Measurements from ENCODE around the gene LIN7A.

Gene LIN7A

GRCh38 chr12:80769553-80770140, 168.1 kb downstream of the LIN7A start:
- H3K4me1 ChIP-seq (ENCODE audit: control insufficient read depth in 1 of 2, insufficient read depth in 2 of 2, low read length in 2 of 2), result no peaks in the 10 kb centered on the region
- H3K4me3 ChIP-seq (ENCODE audit: low read depth in 1 of 2, low read length in 2 of 2), result no peak overlapping the region
- H3K9me3 ChIP-seq (ENCODE audit: control insufficient read depth in 1 of 2, low read length in 2 of 2), result no peaks in the 10 kb centered on the region
- H3K27ac ChIP-seq (ENCODE audit: low read depth, low read length), result no peak overlapping the region
- no peak overlapping the region for H3K9ac ChIP-seq (ENCODE audit: low read depth in 1 of 2, low read length in 2 of 2)
- no peaks in the 10 kb centered on the region for H3K36me3 ChIP-seq (ENCODE audit: control insufficient read depth in 1 of 2, insufficient read depth in 2 of 2, low read length in 2 of 2)
- no peaks in the 10 kb centered on the region for H3K27me3 ChIP-seq (ENCODE audit: control insufficient read depth in 1 of 2, insufficient read depth in 2 of 2, low read length in 2 of 2)

- H3K4me1 ChIP-seq (ENCODE audit: control insufficient read depth in 1 of 2, insufficient read depth in 2 of 2, low read length in 2 of 2), result no peaks in the 10 kb centered on the region
- no peaks in the 10 kb centered on the region for H3K36me3 ChIP-seq (ENCODE audit: control insufficient read depth in 1 of 2, insufficient read depth in 2 of 2, low read length in 2 of 2)
- no peaks in the 10 kb centered on the region for H3K9me3 ChIP-seq (ENCODE audit: control insufficient read depth in 1 of 2, low read length in 2 of 2)
- H3K27me3 ChIP-seq (ENCODE audit: control insufficient read depth in 1 of 2, insufficient read depth in 2 of 2, low read length in 2 of 2), result no peaks in the 10 kb centered on the region
- no peak overlapping the region for H3K9ac ChIP-seq (ENCODE audit: low read depth in 1 of 2, low read length in 2 of 2)
- H3K4me3 ChIP-seq (ENCODE audit: low read depth in 1 of 2, low read length in 2 of 2), result no peak overlapping the region
- H3K27ac ChIP-seq (ENCODE audit: low read depth, low read length), result no peak overlapping the region
Measured at GRCh38 chr12:80766897-80767296, 170.8 kb downstream of the LIN7A start.

DNA sequence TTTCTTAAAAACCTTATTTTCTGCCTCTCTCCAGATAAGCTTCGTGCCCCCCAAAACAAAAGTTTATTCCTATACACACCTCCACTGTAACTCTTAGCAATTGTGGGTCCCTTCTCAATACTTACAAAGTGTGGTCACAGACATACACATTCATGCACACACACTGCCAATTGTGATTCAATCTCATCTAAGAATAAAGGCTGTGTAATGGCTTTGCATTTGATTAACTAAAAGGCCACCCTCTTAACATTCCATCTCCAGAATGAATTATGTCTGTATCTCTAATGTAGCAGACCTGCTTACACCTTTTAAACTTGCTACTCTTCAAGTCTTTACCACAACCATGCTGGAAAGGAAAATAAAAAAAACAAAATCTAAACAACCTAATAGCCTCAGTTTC, 171.5 kb downstream of the LIN7A start:
- H3K4me3 ChIP-seq (ENCODE audit: low read depth in 1 of 2, low read length in 2 of 2), result no peak overlapping the region
- no peaks in the 10 kb centered on the region for H3K27me3 ChIP-seq (ENCODE audit: control insufficient read depth in 1 of 2, insufficient read depth in 2 of 2, low read length in 2 of 2)
- H3K9me3 ChIP-seq (ENCODE audit: control insufficient read depth in 1 of 2, low read length in 2 of 2), result no peaks in the 10 kb centered on the region
- no peak overlapping the region for H3K27ac ChIP-seq (ENCODE audit: low read depth, low read length)
- H3K4me1 ChIP-seq (ENCODE audit: control insufficient read depth in 1 of 2, insufficient read depth in 2 of 2, low read length in 2 of 2), result no peaks in the 10 kb centered on the region
- no peak overlapping the region for H3K9ac ChIP-seq (ENCODE audit: low read depth in 1 of 2, low read length in 2 of 2)
- no peaks in the 10 kb centered on the region for H3K36me3 ChIP-seq (ENCODE audit: control insufficient read depth in 1 of 2, insufficient read depth in 2 of 2, low read length in 2 of 2)

GRCh38 chr12:80763874-80764273, 173.9 kb downstream of the LIN7A start:
- H3K27me3 ChIP-seq (ENCODE audit: control insufficient read depth in 1 of 2, insufficient read depth in 2 of 2, low read length in 2 of 2), result no peaks in the 10 kb centered on the region

DNA sequence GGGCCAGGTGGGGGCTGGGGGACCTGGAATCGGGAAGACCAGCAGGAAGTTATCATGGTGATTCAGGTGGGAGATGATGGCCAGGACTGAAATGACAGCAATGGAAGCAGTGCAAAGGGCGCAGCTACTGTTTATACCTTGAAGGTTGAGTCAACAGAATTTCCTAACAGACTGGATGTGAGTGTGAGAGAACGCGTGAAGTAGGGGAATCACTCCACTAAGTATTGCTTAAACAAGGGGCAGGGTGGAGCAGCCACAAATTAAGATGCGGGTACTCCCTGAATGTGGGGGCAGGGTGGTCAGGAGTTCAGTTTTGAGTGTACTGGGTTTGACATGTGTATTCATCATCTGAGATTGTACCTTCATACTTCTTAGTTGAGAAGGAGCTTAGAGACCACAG, 175.9 kb downstream of the LIN7A start:
- no peak overlapping the region for H3K4me3 ChIP-seq (ENCODE audit: low read depth in 1 of 2, low read length in 2 of 2)
- H3K27me3 ChIP-seq (ENCODE audit: control insufficient read depth in 1 of 2, insufficient read depth in 2 of 2, low read length in 2 of 2), result no peaks in the 10 kb centered on the region
- H3K9me3 ChIP-seq (ENCODE audit: control insufficient read depth in 1 of 2, low read length in 2 of 2), result no peaks in the 10 kb centered on the region
- no peaks in the 10 kb centered on the region for H3K36me3 ChIP-seq (ENCODE audit: control insufficient read depth in 1 of 2, insufficient read depth in 2 of 2, low read length in 2 of 2)
- H3K9ac ChIP-seq (ENCODE audit: low read depth in 1 of 2, low read length in 2 of 2), result no peak overlapping the region
- H3K4me1 ChIP-seq (ENCODE audit: control insufficient read depth in 1 of 2, insufficient read depth in 2 of 2, low read length in 2 of 2), result no peaks in the 10 kb centered on the region
- no peak overlapping the region for H3K27ac ChIP-seq (ENCODE audit: low read depth, low read length)

More at GRCh38 chr12:80763874-80764273, 173.9 kb downstream of the LIN7A start:
- no peak overlapping the region for H3K9ac ChIP-seq (ENCODE audit: low read depth in 1 of 2, low read length in 2 of 2)
- H3K9me3 ChIP-seq (ENCODE audit: control insufficient read depth in 1 of 2, low read length in 2 of 2), result no peaks in the 10 kb centered on the region
- H3K36me3 ChIP-seq (ENCODE audit: control insufficient read depth in 1 of 2, insufficient read depth in 2 of 2, low read length in 2 of 2), result no peaks in the 10 kb centered on the region
- H3K4me1 ChIP-seq (ENCODE audit: control insufficient read depth in 1 of 2, insufficient read depth in 2 of 2, low read length in 2 of 2), result no peaks in the 10 kb centered on the region
- no peak overlapping the region for H3K4me3 ChIP-seq (ENCODE audit: low read depth in 1 of 2, low read length in 2 of 2)
- no peak overlapping the region for H3K27ac ChIP-seq (ENCODE audit: low read depth, low read length)

DNA sequence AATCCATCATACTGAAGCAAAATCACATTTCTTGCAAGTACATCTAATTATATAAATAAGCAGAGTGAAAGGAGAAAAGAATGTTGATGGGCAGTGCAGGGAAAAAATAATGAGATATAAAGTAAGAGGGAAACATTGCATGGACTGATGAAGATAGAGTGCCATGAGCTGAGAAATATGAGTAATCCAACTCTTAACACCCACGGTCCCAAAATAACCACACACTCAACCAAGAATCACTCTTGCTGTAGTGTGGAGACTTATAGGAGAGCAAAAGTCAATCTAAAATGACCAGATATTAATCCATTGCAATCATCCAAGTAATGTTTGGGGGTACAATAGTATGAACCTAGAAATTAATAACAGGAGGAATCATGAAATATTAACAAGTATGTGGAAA, 180.9 kb downstream of the LIN7A start:
- Histone ChIP-seq H3K9ac (ENCODE audit: low read depth in 1 of 2, low read length in 2 of 2) (no peak overlapping the region), H3K36me3 (ENCODE audit: control insufficient read depth in 1 of 2, insufficient read depth in 2 of 2, low read length in 2 of 2) (no peaks in the 10 kb centered on the region), H3K27me3 (ENCODE audit: control insufficient read depth in 1 of 2, insufficient read depth in 2 of 2, low read length in 2 of 2) (no peaks in the 10 kb centered on the region), H3K9me3 (ENCODE audit: control insufficient read depth in 1 of 2, low read length in 2 of 2) (no peaks in the 10 kb centered on the region), H3K4me1 (ENCODE audit: control insufficient read depth in 1 of 2, insufficient read depth in 2 of 2, low read length in 2 of 2) (no peaks in the 10 kb centered on the region), H3K27ac (ENCODE audit: low read depth, low read length) (no peak overlapping the region), H3K4me3 (ENCODE audit: low read depth in 1 of 2, low read length in 2 of 2) (no peak overlapping the region)

GRCh38 chr12:80754274-80754673, 183.5 kb downstream of the LIN7A start:
- no peak overlapping the region for H3K9ac ChIP-seq (ENCODE audit: low read depth in 1 of 2, low read length in 2 of 2)
- no peaks in the 10 kb centered on the region for H3K4me1 ChIP-seq (ENCODE audit: control insufficient read depth in 1 of 2, insufficient read depth in 2 of 2, low read length in 2 of 2)
- H3K27me3 ChIP-seq (ENCODE audit: control insufficient read depth in 1 of 2, insufficient read depth in 2 of 2, low read length in 2 of 2), result no peaks in the 10 kb centered on the region
- no peak overlapping the region for H3K4me3 ChIP-seq (ENCODE audit: low read depth in 1 of 2, low read length in 2 of 2)
- no peaks in the 10 kb centered on the region for H3K36me3 ChIP-seq (ENCODE audit: control insufficient read depth in 1 of 2, insufficient read depth in 2 of 2, low read length in 2 of 2)
- no peak overlapping the region for H3K27ac ChIP-seq (ENCODE audit: low read depth, low read length)
- H3K9me3 ChIP-seq (ENCODE audit: control insufficient read depth in 1 of 2, low read length in 2 of 2), result no peaks in the 10 kb centered on the region

DNA sequence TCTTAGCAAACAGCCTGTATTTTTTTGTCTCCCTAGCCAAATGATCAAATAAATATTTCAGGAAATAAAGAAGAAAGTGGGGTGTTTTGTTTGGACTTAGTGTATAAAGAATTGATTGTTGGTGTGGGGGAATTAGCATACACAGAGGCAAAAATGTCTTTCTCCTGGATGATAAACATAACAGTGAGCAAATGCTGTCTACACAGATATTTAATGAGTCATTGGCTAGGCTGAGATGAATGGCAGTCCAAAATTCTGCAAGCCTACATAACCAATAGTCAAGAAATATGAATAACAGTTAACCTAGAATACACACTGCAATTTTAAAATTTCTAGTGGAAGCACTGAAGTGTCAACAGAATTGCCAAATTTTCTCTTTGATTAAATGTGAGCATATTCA, 185.3 kb downstream of the LIN7A start:
- H3K27me3 ChIP-seq (ENCODE audit: control insufficient read depth in 1 of 2, insufficient read depth in 2 of 2, low read length in 2 of 2), result no peaks in the 10 kb centered on the region
- H3K9ac ChIP-seq (ENCODE audit: low read depth in 1 of 2, low read length in 2 of 2), result no peak overlapping the region
- H3K4me1 ChIP-seq (ENCODE audit: control insufficient read depth in 1 of 2, insufficient read depth in 2 of 2, low read length in 2 of 2), result no peaks in the 10 kb centered on the region
- H3K27ac ChIP-seq (ENCODE audit: low read depth, low read length), result no peak overlapping the region
- no peaks in the 10 kb centered on the region for H3K36me3 ChIP-seq (ENCODE audit: control insufficient read depth in 1 of 2, insufficient read depth in 2 of 2, low read length in 2 of 2)
- H3K4me3 ChIP-seq (ENCODE audit: low read depth in 1 of 2, low read length in 2 of 2), result no peak overlapping the region
- no peaks in the 10 kb centered on the region for H3K9me3 ChIP-seq (ENCODE audit: control insufficient read depth in 1 of 2, low read length in 2 of 2)

- H3K9ac ChIP-seq (ENCODE audit: low read depth in 1 of 2, low read length in 2 of 2), result no peak overlapping the region
- no peak overlapping the region for H3K4me3 ChIP-seq (ENCODE audit: low read depth in 1 of 2, low read length in 2 of 2)
- no peaks in the 10 kb centered on the region for H3K4me1 ChIP-seq (ENCODE audit: control insufficient read depth in 1 of 2, insufficient read depth in 2 of 2, low read length in 2 of 2)
Measured at GRCh38 chr12:80749456-80749855, 188.3 kb downstream of the LIN7A start.

DNA sequence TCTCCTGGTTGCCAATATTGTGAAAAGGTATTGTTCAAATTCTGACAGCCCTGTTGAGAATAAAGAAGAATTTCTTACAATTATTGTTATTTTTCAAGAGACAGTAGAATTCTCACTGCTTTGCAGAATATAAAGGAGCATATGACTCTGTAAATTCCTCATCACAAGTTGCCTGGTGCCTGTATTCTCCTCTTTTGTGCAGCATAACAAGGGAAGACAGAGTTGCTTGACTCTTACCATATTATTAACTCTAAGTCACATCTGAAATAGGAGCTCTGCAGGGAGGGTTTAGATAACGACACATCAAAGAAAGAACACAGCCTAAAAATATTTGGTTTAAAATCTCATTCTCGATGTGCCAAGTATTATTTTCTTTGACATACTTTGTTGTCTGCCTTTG, 189.9 kb downstream of the LIN7A start:
- Histone ChIP-seq H3K4me3 (ENCODE audit: low read depth in 1 of 2, low read length in 2 of 2) (no peak overlapping the region), H3K36me3 (ENCODE audit: control insufficient read depth in 1 of 2, insufficient read depth in 2 of 2, low read length in 2 of 2) (no peaks in the 10 kb centered on the region), H3K27ac (ENCODE audit: low read depth, low read length) (no peak overlapping the region), H3K9me3 (ENCODE audit: control insufficient read depth in 1 of 2, low read length in 2 of 2) (no peaks in the 10 kb centered on the region), H3K9ac (ENCODE audit: low read depth in 1 of 2, low read length in 2 of 2) (no peak overlapping the region), H3K4me1 (ENCODE audit: control insufficient read depth in 1 of 2, insufficient read depth in 2 of 2, low read length in 2 of 2) (no peaks in the 10 kb centered on the region), H3K27me3 (ENCODE audit: control insufficient read depth in 1 of 2, insufficient read depth in 2 of 2, low read length in 2 of 2) (no peaks in the 10 kb centered on the region)

More at GRCh38 chr12:80749456-80749855, 188.3 kb downstream of the LIN7A start:
- Histone ChIP-seq H3K27me3 (ENCODE audit: control insufficient read depth in 1 of 2, insufficient read depth in 2 of 2, low read length in 2 of 2) (no peaks in the 10 kb centered on the region), H3K9me3 (ENCODE audit: control insufficient read depth in 1 of 2, low read length in 2 of 2) (no peaks in the 10 kb centered on the region), H3K27ac (ENCODE audit: low read depth, low read length) (no peak overlapping the region), H3K36me3 (ENCODE audit: control insufficient read depth in 1 of 2, insufficient read depth in 2 of 2, low read length in 2 of 2) (no peaks in the 10 kb centered on the region)

Data from duodenal mucosa (tissue), 2 donors.